WTC11 (cell line): ENCODE measurements around the gene EMD. TPM values are rescaled to one million over a fixed set of nuclear protein-coding genes. Genes with fewer than 3 reads are reported as not detected.

Source experiments
- ATAC-seq: fragments of 200-7000 bp; cut with Tn5 transposase; 2 replicates; pipeline ENCODE4 v1.10.0; 2021; ENCODE audit warnings: mild to moderate bottlenecking, moderate library complexity
- CTCF ChIA-PET: fragments of 300-600 bp; sonication (Branson Sonifier 250); formaldehyde crosslinking; loops from one replicate; lab custom pipeline; 2021; ENCODE audit warnings: antibody characterized with exemption; lab: Charles Lee
- POLR2A ChIA-PET: fragments of 350-600 bp; sonication (Branson Sonifier 250); formaldehyde crosslinking; loops from one replicate; lab custom pipeline; 2021; ENCODE audit warnings: antibody characterized with exemption; lab: Charles Lee
- DNase-seq: peaks from one replicate; pipeline ENCODE4 v3.0.0; 2021; ENCODE audit warnings: low spot score
- H3K27ac Mint-ChIP-seq: 2 replicates; pipeline ENCODE4 v1.8.0; 2021; ENCODE audit warnings: mixed read lengths
- H3K27me3 Mint-ChIP-seq: 2 replicates; pipeline ENCODE4 v1.8.0; 2021; ENCODE audit warnings: low read depth, mild to moderate bottlenecking, moderate library complexity, mixed read lengths
- H3K36me3 Mint-ChIP-seq: 2 replicates; pipeline ENCODE4 v1.8.0; 2021; ENCODE audit warnings: mixed read lengths
- H3K4me1 Mint-ChIP-seq: 2 replicates; pipeline ENCODE4 v1.8.0; 2022; ENCODE audit warnings: mixed read lengths
- H3K4me3 Mint-ChIP-seq: 2 replicates; pipeline ENCODE4 v1.8.0; 2021; ENCODE audit warnings: mild to moderate bottlenecking, moderate library complexity, mixed read lengths
- H3K9me3 Mint-ChIP-seq: 2 replicates; pipeline ENCODE4 v1.8.0; 2021; ENCODE audit warnings: mixed read lengths
- ATF2 ChIP-seq: sonication (generic); formaldehyde crosslinking; IDR thresholded peaks from 2 replicates; pipeline ENCODE4 v1.8.1; 2022; ENCODE audit warnings: low read depth, missing genetic modification reagents, borderline replicate concordance
- CDX4 ChIP-seq: fragments of 250-450 bp; sonication (Bioruptor Pico); IDR thresholded peaks from 2 replicates; pipeline ENCODE4 v1.9.0; 2021; ENCODE audit warnings: moderate library complexity, mild to moderate bottlenecking, inconsistent platforms, borderline replicate concordance
- E2F4 ChIP-seq: sonication (generic); formaldehyde crosslinking; IDR thresholded peaks from 2 replicates; pipeline ENCODE4 v1.8.1; 2022; ENCODE audit warnings: low read depth, mild to moderate bottlenecking, moderate library complexity, missing genetic modification reagents, borderline replicate concordance
- FOXP1 ChIP-seq: sonication (generic); formaldehyde crosslinking; IDR thresholded peaks from 2 replicates; pipeline ENCODE4 v1.8.0; 2022; ENCODE audit warnings: missing genetic modification reagents, mild to moderate bottlenecking, moderate library complexity, borderline replicate concordance
- GABPB1 ChIP-seq: sonication (generic); formaldehyde crosslinking; IDR thresholded peaks from 2 replicates; pipeline ENCODE4 v1.8.1; 2023; ENCODE audit warnings: mild to moderate bottlenecking, missing genetic modification reagents
- HMGA2 ChIP-seq: fragments of 250-450 bp; sonication (Bioruptor Pico); IDR thresholded peaks from 2 replicates; pipeline ENCODE4 v1.4.0; 2021; ENCODE audit warnings: mild to moderate bottlenecking, moderate library complexity
- MYBL2 ChIP-seq: sonication (generic); formaldehyde crosslinking; IDR thresholded peaks from 2 replicates; pipeline ENCODE4 v1.8.1; 2023; ENCODE audit warnings: mild to moderate bottlenecking, moderate library complexity, missing genetic modification reagents
- NFE2L1 ChIP-seq: sonication (generic); formaldehyde crosslinking; IDR thresholded peaks from 2 replicates; pipeline ENCODE4 v1.8.1; 2023; ENCODE audit warnings: missing genetic modification reagents
- PREB ChIP-seq: sonication (generic); formaldehyde crosslinking; IDR thresholded peaks from 2 replicates; pipeline ENCODE4 v1.8.1; 2022; ENCODE audit warnings: mild to moderate bottlenecking, missing genetic modification reagents, moderate library complexity, borderline replicate concordance
- ZBTB43 ChIP-seq: sonication (generic); formaldehyde crosslinking; IDR thresholded peaks from 2 replicates; pipeline ENCODE4 v1.8.1; 2023; ENCODE audit warnings: mild to moderate bottlenecking, missing genetic modification reagents
- ZNF138 ChIP-seq: sonication (generic); formaldehyde crosslinking; conservative IDR thresholded peaks from 2 replicates; pipeline ENCODE4 v1.8.1; 2022; ENCODE audit warnings: mild to moderate bottlenecking, moderate library complexity, missing genetic modification reagents
- ZNF532 ChIP-seq: fragments of 250-450 bp; sonication (Bioruptor Pico); IDR thresholded peaks from 2 replicates; pipeline ENCODE4 v1.9.0; 2021; ENCODE audit warnings: mild to moderate bottlenecking, borderline replicate concordance
- ZSCAN18 ChIP-seq: fragments of 250-450 bp; sonication (Bioruptor Pico); IDR thresholded peaks from 2 replicates; pipeline ENCODE4 v2.1.2; 2022; ENCODE audit warnings: mild to moderate bottlenecking, moderate library complexity
- total RNA-seq: library from RNA; stranded (reverse); gene quantifications from 3 replicates; pipeline ENCODE4 v1.2.3, GENCODE V29; 2021

EMD gene
- total RNA-seq, 1 experiment from 2014 or later, result 78.3 TPM

GRCh38 chrX:154355094-154355775 lies 23.9 kb upstream of the EMD start:
- Mint-ChIP-seq H3K9me3 (no peaks in the 10 kb centered on the region), H3K27ac (no peak overlapping the region)
- CTCF ChIA-PET, result no interaction called here
- no peak for DNase-seq
- no peak for TF ChIP-seq MYBL2 (CRISPR knock-in tag)
- TF ChIP-seq HMGA2, result no peak
- TF ChIP-seq ZSCAN18, result no peak
- no peak for TF ChIP-seq PREB (CRISPR knock-in tag)
- no peak for TF ChIP-seq ZNF532 (CRISPR knock-in tag)
- no peak for TF ChIP-seq GABPB1 (CRISPR knock-in tag)
- no peak for TF ChIP-seq ZBTB43 (CRISPR knock-in tag)
- no peak for TF ChIP-seq E2F4 (CRISPR knock-in tag)
- TF ChIP-seq FOXP1, result no peak
- no peak for TF ChIP-seq NFE2L1 (CRISPR knock-in tag)
- no peak for TF ChIP-seq ATF2 (CRISPR knock-in tag)
- no peak for TF ChIP-seq ZNF138 (CRISPR knock-in tag)
- no peak for TF ChIP-seq CDX4 (CRISPR knock-in tag)
- TF ChIP-seq, all 79 proteins: peak for 0
- no peaks in the 10 kb centered on the region for H3K4me1 Mint-ChIP-seq
- H3K4me3 Mint-ChIP-seq, result no peak overlapping the region
- no peak for ATAC-seq
- H3K27me3 Mint-ChIP-seq, result no peaks in the 10 kb centered on the region
- H3K36me3 Mint-ChIP-seq, result peaks cover 29% of the 10 kb centered on the region
- POLR2A ChIA-PET, result interaction anchor here (0.8 kb wide), 1 partner anchor 14 kb away, joined by 3 read pairs; no protein-coding TSS in a partner anchor
